Upper lobe of left lung (tissue), 6 donors: ENCODE data around the gene SOCS1. TPM values are rescaled to one million over a fixed set of nuclear protein-coding genes. Genes with fewer than 3 reads are reported as not detected.
A peak's percentile ranks its signal among the peaks of the same experiment; 100 is the strongest.

Source experiments
- ATAC-seq, 2 donors: fragments of 200-7000 bp; cut with Tn5 transposase; one replicate each; pipeline ENCODE4 v1.9.1; 2022; ENCODE audit warnings: mild to moderate bottlenecking in 2 of 2, moderate library complexity in 2 of 2; ENCODE audit not compliant: low FRiP score in 2 of 2
- DNase-seq, 2 donors: peaks; one replicate each; pipeline ENCODE4 v3.0.0-alpha.2; 2019 to 2020
- H3K27ac ChIP-seq, 4 donors: fragments of 200-600 bp; sonication (generic); one replicate each; pipeline ENCODE4 v1.5.1; 2016 to 2019
- H3K27me3 ChIP-seq, 4 donors: fragments of 200-600 bp; sonication (generic); one replicate each; pipeline ENCODE4 v1.5.1; 2017 to 2019
- H3K36me3 ChIP-seq, 4 donors: fragments of 200-600 bp; sonication (generic); one replicate each; pipeline ENCODE4 v1.5.1; 2016 to 2019
- H3K4me1 ChIP-seq, 4 donors: fragments of 200-600 bp; sonication (generic); one replicate each; pipeline ENCODE4 v1.5.1; 2018 to 2019
- H3K4me3 ChIP-seq, 4 donors: fragments of 200-600 bp; sonication (generic); one replicate each; pipeline ENCODE4 v1.5.1; 2017 to 2019; ENCODE audit warnings: mild to moderate bottlenecking in 2 of 4, moderate library complexity in 1 of 4
- H3K9me3 ChIP-seq, 4 donors: fragments of 200-600 bp; sonication (generic); one replicate each; pipeline ENCODE4 v1.5.1; 2018 to 2019
- CTCF ChIP-seq, 6 experiments: fragments of 450-650 bp in 4 of 6; fragments of 200-600 bp in 2 of 6; sonication (generic) in 2 of 6; IDR thresholded peaks; one replicate each; pipeline ENCODE4 v1.5.1; 2016 to 2019; ENCODE audit warnings: antibody characterized with exemption in 6 of 6
- EP300 ChIP-seq, 4 donors: sonication (generic); formaldehyde crosslinking; IDR thresholded peaks; one replicate each; pipeline ENCODE4 v1.5.1; 2017; ENCODE audit warnings: antibody characterized with exemption in 4 of 4, control low read depth in 2 of 4
- POLR2A ChIP-seq, 4 donors: fragments of 450-650 bp; IDR thresholded peaks; one replicate each; pipeline ENCODE4 v1.5.1; 2016 to 2017; ENCODE audit warnings: antibody characterized with exemption in 4 of 4, mild to moderate bottlenecking in 2 of 4
- POLR2AphosphoS5 ChIP-seq, 2 donors: sonication (generic); formaldehyde crosslinking; IDR thresholded peaks; one replicate each; pipeline ENCODE4 v1.5.1; 2017; ENCODE audit warnings: antibody characterized with exemption in 2 of 2
- WGBS, 2 donors: methylation state at CpG; one replicate each; pipeline ENCODE4 v1.1.5; 2017 to 2018; 5-methylcytosine and 5-hydroxymethylcytosine counted together
- total RNA-seq, 6 donors: library from RNA; depleted of rRNA in 4 of 6; stranded (reverse); fragments of >200 nt in 4 of 6; gene quantifications; one replicate each; pipeline versions ENCODE4 v1.1.0 to v1.2.1, GENCODE V29; 2016 to 2021
- donor health status: DM: no; HTN: no; CAD: no; lungs with moderate emphysema.
- donor health status: DM: no; HTN: yes; CAD: no; lungs with severe emphysema.

SOCS1 gene
- total RNA-seq, 6 donors from 2014 or later: 9.4 to 36.6 (median 18.5) TPM

DNA sequence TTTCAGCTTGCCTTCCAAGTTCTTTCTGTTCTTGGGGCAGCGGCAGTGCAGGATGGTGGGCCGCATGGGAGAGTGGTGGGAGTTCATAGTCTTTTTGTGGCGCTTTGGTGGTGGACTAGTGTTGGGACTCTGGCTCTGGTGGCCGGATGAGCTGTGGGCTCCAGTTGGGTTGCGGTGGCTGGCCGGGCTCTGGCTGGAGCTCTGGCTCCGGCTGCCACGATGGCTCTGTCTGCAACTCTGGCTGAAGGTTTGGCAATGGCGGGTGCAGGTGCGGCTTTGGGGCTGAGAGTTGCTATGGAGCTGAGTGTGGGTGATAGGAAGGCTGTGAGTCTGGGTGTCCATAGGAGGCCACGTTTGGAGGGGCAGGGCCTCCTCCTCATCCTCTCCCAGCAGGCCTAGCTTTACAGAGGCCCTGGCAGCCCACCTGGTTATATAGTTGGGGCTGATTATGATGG is 12.9 kb upstream of the SOCS1 start, which contains the start of gene TNP2:
Gene TNP2, minus strand, starts transcription at position 405 of the 455 bp plus-strand sequence. Its CDS starts 63 bp downstream, at position 342.
- H3K4me1 ChIP-seq: peaks cover 0 to 8% (median 3%) of the 10 kb centered on the region in 4 donors
- no peaks in the 10 kb centered on the region for H3K36me3 ChIP-seq
- H3K4me3 ChIP-seq: no peak within 1 kb of the TSS
- no peak within 1 kb of the TSS for H3K27ac ChIP-seq
- TF ChIP-seq POLR2A (IDR thresholded peaks at IDR 0.05) (no peak), CTCF (IDR thresholded peaks at IDR 0.05) (no peak), EP300 (IDR thresholded peaks at IDR 0.05) (no peak), POLR2AphosphoS5 (IDR thresholded peaks at IDR 0.05) (no peak)
- ATAC-seq (no peak), DNase-seq (peak in 1 of 2 donors; percentile 40)
- no peaks in the 10 kb centered on the region for H3K9me3 ChIP-seq
- WGBS, 2 donors: 94 to 96% methylated on average over 10 to 11 of the region's 11 CpGs
- no peaks in the 10 kb centered on the region for H3K27me3 ChIP-seq

- TF ChIP-seq CTCF (IDR thresholded peaks at IDR 0.05) (no peak), POLR2A (IDR thresholded peaks at IDR 0.05) (no peak), EP300 (IDR thresholded peaks at IDR 0.05) (no peak), POLR2AphosphoS5 (IDR thresholded peaks at IDR 0.05) (no peak)
- peaks cover 0 to 8% (median 3%) of the 10 kb centered on the region in 4 donors for H3K4me1 ChIP-seq
- H3K9me3 ChIP-seq: no peaks in the 10 kb centered on the region
- no peaks in the 10 kb centered on the region for H3K27me3 ChIP-seq
- 85 to 96% methylated on average over 7 of the region's 7 CpGs for WGBS, 2 donors
- peak overlapping the region in 1 of 4 donors; percentile 26 for H3K27ac ChIP-seq
- DNase-seq (no peak), ATAC-seq (no peak)
- H3K36me3 ChIP-seq: no peaks in the 10 kb centered on the region
- no peak overlapping the region for H3K4me3 ChIP-seq
These were observed 9.1 kb upstream of the SOCS1 start for GRCh38 chr16:11265124-11265523.

DNA sequence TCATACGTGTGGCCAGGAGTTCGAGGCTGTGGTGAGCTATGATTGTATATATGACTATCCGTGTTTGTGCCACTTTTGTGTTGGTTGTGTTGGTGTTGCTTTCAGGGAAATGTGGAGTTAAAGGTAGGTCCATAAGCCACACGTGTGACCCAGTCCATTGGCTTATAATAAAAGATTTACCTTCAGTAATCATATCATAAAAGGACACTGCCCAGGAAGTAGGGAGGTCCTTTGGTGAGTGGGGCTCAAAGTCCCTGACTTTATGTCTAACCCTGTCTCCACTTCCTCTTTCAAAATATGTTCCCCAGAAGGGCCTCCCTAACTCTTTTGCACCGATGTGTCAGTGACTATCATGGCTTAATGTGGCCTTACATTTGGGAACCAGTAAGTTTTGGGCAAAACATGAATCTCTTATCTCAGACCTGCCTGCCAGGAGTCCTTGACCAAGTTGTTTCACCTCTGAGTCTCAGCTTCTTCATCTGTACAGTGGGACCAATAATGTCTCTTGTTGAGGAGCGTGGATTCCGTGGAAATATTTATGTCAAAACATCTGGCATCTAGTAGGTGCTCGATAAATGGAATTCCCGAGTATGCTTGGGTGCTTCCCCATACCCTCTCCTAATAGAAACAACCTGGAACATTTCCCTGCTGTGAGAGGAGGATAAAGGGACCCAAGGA is 8.3 kb upstream of the SOCS1 start:
- H3K4me3 ChIP-seq: no peak overlapping the region
- no peaks in the 10 kb centered on the region for H3K27me3 ChIP-seq
- H3K27ac ChIP-seq: no peak overlapping the region
- DNase-seq (no peak), ATAC-seq (no peak)
- 72 to 77% methylated on average over 9 of the region's 9 CpGs for WGBS, 2 donors
- H3K9me3 ChIP-seq: no peaks in the 10 kb centered on the region
- peaks cover 2 to 12% (median 5%) of the 10 kb centered on the region in 4 donors for H3K4me1 ChIP-seq
- H3K36me3 ChIP-seq: no peaks in the 10 kb centered on the region
- TF ChIP-seq EP300 (IDR thresholded peaks at IDR 0.05): no peak
- TF ChIP-seq POLR2AphosphoS5 (IDR thresholded peaks at IDR 0.05): no peak
- no peak for TF ChIP-seq CTCF (IDR thresholded peaks at IDR 0.05)
- no peak for TF ChIP-seq POLR2A (IDR thresholded peaks at IDR 0.05)

DNA sequence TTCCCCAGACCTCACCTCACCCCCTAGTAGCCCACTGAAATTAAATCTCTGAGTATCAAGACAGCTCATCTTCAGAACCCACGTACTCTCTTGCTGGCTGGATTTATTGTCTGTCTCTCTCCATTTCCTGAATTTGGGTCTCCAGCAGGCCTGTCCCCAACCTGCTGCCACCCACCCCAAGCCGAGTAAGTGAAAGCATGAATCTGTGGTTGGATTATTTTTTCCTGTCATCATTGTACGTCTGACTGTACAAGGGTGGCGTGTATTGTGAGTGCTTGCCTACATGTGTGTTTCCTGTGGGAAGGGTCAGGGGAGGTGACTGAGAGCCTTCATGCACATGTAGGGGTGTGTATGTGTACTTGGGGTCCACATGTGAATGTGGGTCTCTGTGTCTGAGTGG is 7.7 kb upstream of the SOCS1 start:
- Histone ChIP-seq H3K36me3 (no peaks in the 10 kb centered on the region), H3K9me3 (no peaks in the 10 kb centered on the region), H3K27ac (no peak overlapping the region), H3K4me1 (peaks cover 8 to 18% (median 11%) of the 10 kb centered on the region in 4 donors), H3K27me3 (no peaks in the 10 kb centered on the region), H3K4me3 (no peak overlapping the region)
- ATAC-seq (no peak), DNase-seq (no peak)
- WGBS, 2 donors: 44 to 59% methylated on average over 4 of the region's 4 CpGs
- TF ChIP-seq EP300 (IDR thresholded peaks at IDR 0.05) (no peak), CTCF (IDR thresholded peaks at IDR 0.05) (no peak), POLR2AphosphoS5 (IDR thresholded peaks at IDR 0.05) (no peak)

GRCh38 chr16:11262915-11263314 is 6.9 kb upstream of the SOCS1 start:
- Histone ChIP-seq H3K27ac (no peak overlapping the region), H3K27me3 (no peaks in the 10 kb centered on the region), H3K4me1 (peaks cover 13 to 25% (median 17%) of the 10 kb centered on the region in 4 donors), H3K4me3 (no peak overlapping the region), H3K9me3 (no peaks in the 10 kb centered on the region), H3K36me3 (no peaks in the 10 kb centered on the region)
- no peak for DNase-seq
- 86 to 89% methylated on average over 8 of the region's 8 CpGs for WGBS, 2 donors
- TF ChIP-seq POLR2A (IDR thresholded peaks at IDR 0.05) (no peak), EP300 (IDR thresholded peaks at IDR 0.05) (no peak), POLR2AphosphoS5 (IDR thresholded peaks at IDR 0.05) (no peak), CTCF (IDR thresholded peaks at IDR 0.05) (no peak)
- ATAC-seq: no peak
